Skeletal muscle tissue (tissue), 4 donors: ENCODE measurements around the gene TARBP2. TPM values are rescaled to one million over a fixed set of nuclear protein-coding genes. Genes with fewer than 3 reads are reported as not detected.

Experiments
- H3K27ac ChIP-seq: one replicate; pipeline ENCODE4 v1.7.0; 2013; ENCODE audit warnings: mild to moderate bottlenecking, low read depth, low read length, inconsistent platforms
- H3K27me3 ChIP-seq, 3 donors: one replicate each; pipeline ENCODE4 v1.7.0; 2013; ENCODE audit warnings: low read length in 3 of 3; ENCODE audit not compliant: control insufficient read depth in 3 of 3, insufficient read depth in 3 of 3
- H3K36me3 ChIP-seq, 3 donors: one replicate each; pipeline ENCODE4 v1.7.0; 2013; ENCODE audit warnings: low read length in 3 of 3; ENCODE audit not compliant: control insufficient read depth in 3 of 3, insufficient read depth in 3 of 3
- H3K4me1 ChIP-seq, 3 donors: one replicate each; pipeline ENCODE4 v1.7.0; 2013; ENCODE audit warnings: low read length in 3 of 3, mild to moderate bottlenecking in 3 of 3; ENCODE audit not compliant: control insufficient read depth in 3 of 3, insufficient read depth in 3 of 3
- H3K4me3 ChIP-seq, 3 donors: one replicate each; pipeline ENCODE4 v1.7.0; 2013; ENCODE audit warnings: low read length in 3 of 3
- H3K9ac ChIP-seq, 3 donors: one replicate each; pipeline ENCODE4 v1.7.0; 2013; ENCODE audit warnings: low read length in 3 of 3, mild to moderate bottlenecking in 3 of 3, moderate library complexity in 2 of 3, low read depth in 1 of 3
- H3K9me3 ChIP-seq, 3 donors: one replicate each; pipeline ENCODE4 v1.7.0; 2013; ENCODE audit warnings: low read length in 3 of 3; ENCODE audit not compliant: control insufficient read depth in 3 of 3
- total RNA-seq: library from RNA; depleted of rRNA; stranded (reverse); fragments of >200 nt; gene quantifications from one replicate; pipeline ENCODE4 v1.2.3, GENCODE V29; 2014
- donor health status: Osteomylitis.

Gene TARBP2
- total RNA-seq, 1 donor from 2014 or later = 29.7 TPM

DNA sequence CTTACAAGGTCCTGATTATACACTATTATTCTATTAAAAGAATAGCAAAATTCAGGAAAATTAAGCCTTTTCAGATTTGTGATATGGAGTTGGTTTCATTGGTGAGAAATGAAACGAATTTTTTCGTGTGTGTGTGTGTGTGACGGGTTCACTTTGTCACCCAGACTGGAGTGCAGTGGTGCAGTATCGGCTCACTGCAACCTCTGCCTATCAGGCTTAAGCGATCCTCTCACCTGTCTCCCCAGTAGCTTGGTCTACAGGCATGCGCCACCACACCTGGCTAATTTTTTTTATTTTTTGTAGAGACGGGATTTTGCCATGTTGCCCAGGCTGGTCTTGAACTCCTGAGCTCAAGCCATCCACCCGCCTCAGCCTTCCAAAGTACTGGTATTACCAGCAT lies 39.5 kb upstream of the TARBP2 start:
- H3K27ac ChIP-seq = peak overlapping the region; percentile 78
- peak overlapping the region; percentile 58 to 63 (median 62) for H3K9ac ChIP-seq
- no peaks in the 10 kb centered on the region for H3K27me3 ChIP-seq
- peaks cover 75 to 93% (median 92%) of the 10 kb centered on the region in 3 donors for H3K36me3 ChIP-seq
- H3K4me1 ChIP-seq = peaks cover 68 to 81% (median 70%) of the 10 kb centered on the region in 3 donors
- peak overlapping the region in 2 of 3 donors; percentile 41 to 46 for H3K4me3 ChIP-seq
- no peaks in the 10 kb centered on the region for H3K9me3 ChIP-seq

DNA sequence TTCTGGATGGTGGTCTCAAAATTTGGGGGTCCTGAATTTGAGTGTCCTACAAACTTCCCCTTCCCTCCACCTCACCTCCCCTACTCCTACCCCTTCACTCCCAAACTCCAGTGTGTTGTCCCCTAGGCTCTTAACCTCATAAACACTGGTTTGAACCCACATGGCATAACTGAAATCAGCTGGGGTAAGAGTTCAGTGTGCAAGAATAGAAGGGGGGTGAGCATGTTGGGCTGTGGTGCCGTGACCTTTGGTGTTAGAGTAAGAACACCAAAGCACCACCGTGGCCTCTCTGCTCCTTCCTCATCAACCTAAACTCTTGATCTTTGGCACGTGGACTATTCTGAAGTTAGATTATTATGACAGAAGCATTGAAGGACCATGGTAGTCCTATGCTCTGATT lies 38.1 kb upstream of the TARBP2 start:
- Histone ChIP-seq H3K4me1 (peaks cover 78 to 89% (median 83%) of the 10 kb centered on the region in 3 donors), H3K36me3 (peaks cover 74 to 93% (median 92%) of the 10 kb centered on the region in 3 donors), H3K9ac (peak overlapping the region in 2 of 3 donors; percentile 51 to 57), H3K4me3 (peak overlapping the region in 1 of 3 donors; percentile 2), H3K27ac (peak overlapping the region; percentile 78), H3K9me3 (no peaks in the 10 kb centered on the region), H3K27me3 (no peaks in the 10 kb centered on the region)

DNA sequence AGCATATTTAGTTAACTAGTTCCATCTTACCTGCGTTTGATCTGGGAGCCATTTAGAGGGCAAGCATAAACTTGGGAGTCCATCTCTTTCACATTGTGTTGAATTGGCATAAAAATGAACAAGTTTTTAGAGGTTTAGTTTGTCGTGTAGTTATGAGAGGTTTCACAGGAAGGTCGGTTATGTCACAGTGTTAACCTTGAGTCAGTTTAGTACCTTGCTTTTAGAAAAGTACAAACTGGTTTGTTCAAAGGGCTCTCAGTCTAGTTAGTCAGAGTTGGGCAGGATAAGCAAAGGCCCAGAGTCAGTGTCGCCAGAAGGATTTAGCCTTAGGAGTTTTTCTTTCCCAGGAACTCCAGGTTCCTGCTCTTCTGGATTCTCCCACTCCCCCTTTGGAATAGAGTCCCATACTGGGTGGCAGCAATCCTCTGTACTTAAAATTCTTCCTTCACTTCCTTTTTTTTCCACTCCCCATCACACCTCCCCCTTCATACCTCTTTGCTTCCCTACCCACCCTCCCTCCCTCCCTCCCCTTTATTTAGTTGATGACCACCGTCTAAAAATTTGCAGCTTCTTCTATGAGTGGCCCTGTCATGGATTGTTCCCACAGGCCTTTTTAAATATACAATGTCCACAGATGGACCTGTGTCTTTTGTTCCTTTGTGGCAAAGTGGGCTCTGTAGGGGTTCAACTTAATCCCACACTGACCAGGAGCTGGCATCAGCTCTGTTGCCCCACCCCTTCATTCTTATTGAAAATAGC lies 37.1 kb upstream of the TARBP2 start:
- Histone ChIP-seq H3K27ac (peak overlapping the region; percentile 78), H3K9me3 (no peaks in the 10 kb centered on the region), H3K4me3 (no peak overlapping the region), H3K4me1 (peaks cover 85 to 92% (median 89%) of the 10 kb centered on the region in 3 donors), H3K9ac (no peak overlapping the region), H3K27me3 (no peaks in the 10 kb centered on the region), H3K36me3 (peaks cover 78 to 95% (median 92%) of the 10 kb centered on the region in 3 donors)

DNA sequence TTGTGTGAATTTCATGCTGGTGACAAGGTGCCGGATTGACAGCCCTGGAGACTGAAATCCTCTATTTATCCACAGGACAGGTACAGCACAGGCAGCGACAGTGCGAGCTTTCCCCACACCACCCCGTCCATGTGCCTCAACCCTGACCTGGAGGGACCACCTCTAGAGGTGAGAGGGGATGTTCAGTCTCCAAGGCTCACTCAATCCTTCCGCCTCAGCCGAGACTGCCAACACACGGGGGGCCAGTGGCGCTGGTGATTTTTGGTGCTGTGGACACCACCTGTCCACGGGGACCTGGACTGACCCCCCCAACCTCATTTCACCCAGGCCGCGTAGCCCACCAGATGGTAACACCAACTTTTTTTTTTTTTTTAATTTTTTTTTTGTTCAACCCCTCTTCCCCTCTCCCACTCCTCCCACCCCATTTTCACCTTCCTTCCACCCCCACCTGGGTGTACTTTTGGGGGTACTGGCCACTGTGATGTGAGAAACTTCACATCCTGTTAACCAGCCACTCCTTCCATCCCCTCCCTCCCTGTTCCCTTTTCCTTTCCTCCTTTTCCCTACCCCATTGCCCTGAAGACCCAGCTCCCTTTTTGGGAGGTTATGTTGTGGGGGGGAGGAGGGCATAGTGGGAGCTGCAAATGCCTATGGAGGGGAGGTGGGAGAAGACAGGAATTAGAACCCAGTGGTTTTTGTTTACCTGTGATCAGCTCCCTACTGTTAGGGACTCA lies 36.2 kb upstream of the TARBP2 start:
- no peaks in the 10 kb centered on the region for H3K27me3 ChIP-seq
- peak overlapping the region in 2 of 3 donors; percentile 2 to 63 for H3K9ac ChIP-seq
- peaks cover 80 to 94% (median 93%) of the 10 kb centered on the region in 3 donors for H3K36me3 ChIP-seq
- no peak overlapping the region for H3K4me3 ChIP-seq
- peak overlapping the region; percentile 61 for H3K27ac ChIP-seq
- no peaks in the 10 kb centered on the region for H3K9me3 ChIP-seq
- peaks cover 82 to 88% (median 86%) of the 10 kb centered on the region in 3 donors for H3K4me1 ChIP-seq

DNA sequence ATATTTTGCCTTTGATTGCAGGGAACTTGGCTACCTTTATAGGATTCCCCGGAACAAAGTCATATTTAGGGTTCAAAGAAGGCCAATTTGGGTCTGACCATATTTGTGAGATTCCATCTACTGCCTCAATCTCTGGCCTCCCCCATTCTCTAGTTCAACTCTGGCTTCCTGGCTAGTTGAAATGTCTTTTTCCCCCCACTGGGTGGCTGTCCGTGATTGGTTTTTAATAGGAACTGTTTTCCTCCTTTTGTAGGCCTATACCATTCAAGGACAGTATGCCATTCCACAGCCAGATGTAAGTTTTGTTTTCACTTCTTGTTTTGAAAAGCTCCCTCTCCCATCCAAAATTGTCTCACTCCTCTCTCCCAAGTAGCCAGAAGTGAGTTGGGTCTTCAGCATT lies 35.4 kb upstream of the TARBP2 start:
- peak overlapping the region; percentile 61 for H3K27ac ChIP-seq
- H3K4me3 ChIP-seq = no peak overlapping the region
- H3K36me3 ChIP-seq = peaks cover 79 to 93% (median 92%) of the 10 kb centered on the region in 3 donors
- no peaks in the 10 kb centered on the region for H3K27me3 ChIP-seq
- H3K4me1 ChIP-seq = peaks cover 78 to 86% (median 81%) of the 10 kb centered on the region in 3 donors
- H3K9me3 ChIP-seq = no peaks in the 10 kb centered on the region
- peak overlapping the region in 2 of 3 donors; percentile 2 to 43 for H3K9ac ChIP-seq

DNA sequence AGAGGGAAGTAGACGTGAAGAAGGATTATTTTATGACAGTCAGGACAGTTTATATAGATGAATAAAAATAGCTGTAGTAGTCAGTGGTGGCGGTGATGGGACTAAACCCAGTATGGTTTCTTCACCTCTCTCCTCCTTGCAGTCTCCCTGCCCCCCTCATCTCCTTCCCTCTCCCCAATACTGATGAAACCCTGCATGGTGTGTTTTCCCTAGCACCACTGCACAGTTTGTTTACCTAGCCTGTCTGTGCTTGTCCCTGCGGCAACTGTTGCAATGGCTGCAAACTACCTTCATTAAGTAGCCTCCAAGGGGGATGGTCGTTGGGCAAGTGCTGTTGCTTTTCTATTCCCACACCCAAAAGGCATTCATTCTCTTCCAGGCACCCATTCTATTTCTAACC lies 34.4 kb upstream of the TARBP2 start:
- peak overlapping the region; percentile 61 for H3K27ac ChIP-seq
- H3K27me3 ChIP-seq = no peaks in the 10 kb centered on the region
- H3K9ac ChIP-seq = no peak overlapping the region
- H3K9me3 ChIP-seq = no peaks in the 10 kb centered on the region
- H3K4me3 ChIP-seq = no peak overlapping the region
- H3K36me3 ChIP-seq = peaks cover 78 to 91% (median 91%) of the 10 kb centered on the region in 3 donors
- peaks cover 73 to 80% (median 74%) of the 10 kb centered on the region in 3 donors for H3K4me1 ChIP-seq

DNA sequence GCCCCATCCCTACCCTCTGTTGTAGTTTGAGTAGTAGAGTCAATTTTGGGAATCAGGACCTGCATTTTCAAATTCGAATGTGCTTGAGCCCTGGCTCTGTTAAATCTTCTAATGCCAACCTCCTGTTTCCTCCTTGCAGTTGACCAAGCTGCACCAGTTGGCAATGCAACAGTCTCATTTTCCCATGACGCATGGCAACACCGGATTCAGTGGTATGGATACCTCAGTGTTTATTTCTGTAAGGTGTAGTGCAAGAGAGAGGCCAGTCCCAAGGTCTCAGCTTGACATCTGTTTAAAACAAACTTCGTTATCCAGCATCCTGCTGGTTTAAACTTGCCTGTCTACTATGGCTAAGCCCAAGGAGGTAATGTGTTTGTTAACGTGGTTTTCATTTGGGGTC lies 34.0 kb upstream of the TARBP2 start:
- Histone ChIP-seq H3K4me3 (no peak overlapping the region), H3K27ac (peak overlapping the region; percentile 61), H3K4me1 (peaks cover 70 to 79% (median 71%) of the 10 kb centered on the region in 3 donors)

DNA sequence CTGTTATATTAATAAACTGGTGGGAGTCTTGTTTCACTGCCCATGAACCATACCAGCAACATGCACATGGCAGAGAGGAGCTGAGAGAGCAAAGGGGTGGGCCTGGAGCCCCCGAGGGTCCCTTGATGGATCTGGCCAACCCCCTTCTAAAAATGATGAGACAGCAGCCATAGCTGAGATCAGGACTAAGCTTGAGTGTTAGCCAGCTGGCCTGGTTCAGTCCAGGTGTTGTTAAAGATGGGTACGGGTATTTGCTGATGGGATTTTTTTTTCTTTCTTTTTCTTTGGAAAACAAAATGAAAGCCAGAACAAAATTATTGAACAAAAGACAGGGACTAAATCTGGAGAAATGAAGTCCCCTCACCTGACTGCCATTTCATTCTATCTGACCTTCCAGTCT lies 33.2 kb upstream of the TARBP2 start:
- H3K27ac ChIP-seq = peak overlapping the region; percentile 61
- no peak overlapping the region for H3K9ac ChIP-seq
- H3K36me3 ChIP-seq = peaks cover 74 to 91% (median 88%) of the 10 kb centered on the region in 3 donors
- no peaks in the 10 kb centered on the region for H3K27me3 ChIP-seq
- peaks cover 67 to 79% (median 69%) of the 10 kb centered on the region in 3 donors for H3K4me1 ChIP-seq
- H3K4me3 ChIP-seq = no peak overlapping the region
- no peaks in the 10 kb centered on the region for H3K9me3 ChIP-seq

More for the DNA sequence above, 34.0 kb upstream of the TARBP2 start:
- Histone ChIP-seq H3K36me3 (peaks cover 77 to 91% (median 91%) of the 10 kb centered on the region in 3 donors), H3K9ac (no peak overlapping the region), H3K9me3 (no peaks in the 10 kb centered on the region), H3K27me3 (no peaks in the 10 kb centered on the region)

DNA sequence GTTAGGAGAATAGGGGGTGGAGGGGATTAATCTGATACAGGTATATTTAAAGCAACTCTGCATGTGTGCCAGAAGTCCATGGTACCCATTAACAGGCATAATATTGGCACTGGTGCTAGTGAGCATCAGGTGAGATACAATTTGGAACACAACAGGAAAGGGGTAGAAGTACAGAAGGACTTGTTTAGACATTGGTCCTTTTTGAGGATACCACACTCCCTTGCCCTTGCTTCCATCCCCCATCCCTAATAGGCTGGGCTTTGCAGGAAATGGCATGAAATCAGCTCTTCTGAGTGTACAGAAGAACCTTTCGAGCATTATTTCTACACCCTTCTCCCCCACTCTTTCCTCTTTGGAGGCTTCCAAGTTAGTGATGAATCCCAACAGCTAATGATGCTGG lies 32.8 kb upstream of the TARBP2 start:
- Histone ChIP-seq H3K27ac (peak overlapping the region; percentile 61), H3K9ac (no peak overlapping the region), H3K9me3 (no peaks in the 10 kb centered on the region), H3K27me3 (no peaks in the 10 kb centered on the region), H3K4me1 (peaks cover 63 to 78% (median 68%) of the 10 kb centered on the region in 3 donors), H3K36me3 (peaks cover 70 to 88% (median 84%) of the 10 kb centered on the region in 3 donors), H3K4me3 (no peak overlapping the region)
